HEK293T (cell line): ENCODE results near the gene CDC25A.

Source experiments
- CTBP1 ChIP-seq: fragments of 450-650 bp; IDR thresholded peaks from 2 replicates; pipeline ENCODE4 v1.6.1; 2016; ENCODE audit warnings: borderline replicate concordance
- ELF4 ChIP-seq: fragments of 450-650 bp; IDR thresholded peaks from 2 replicates; pipeline ENCODE4 v1.6.1; 2017; ENCODE audit warnings: antibody characterized with exemption
- FOXM1 ChIP-seq: fragments of 450-650 bp; IDR thresholded peaks from 2 replicates; pipeline ENCODE4 v1.6.1; 2017; ENCODE audit warnings: mild to moderate bottlenecking, borderline replicate concordance

GRCh38 chr3:48141604-48142137 is 46.5 kb downstream of the CDC25A start:
- no peak for TF ChIP-seq ELF4
- TF ChIP-seq FOXM1: no peak
- no peak for TF ChIP-seq CTBP1
